H1 (cell line): ENCODE results near the gene MAN2C1. TPM values are rescaled to one million over a fixed set of nuclear protein-coding genes. Genes with fewer than 3 reads are reported as not detected.
A peak's percentile ranks its signal among the peaks of the same experiment; 100 is the strongest.

Source experiments
- microRNA counts: library from miRNA; unstranded; fragments of <30 nt; microRNA quantifications from one replicate; lab custom pipeline; 2015
- microRNA-seq, 2 experiments: library from miRNA; unstranded; fragments of <30 nt; microRNA quantifications; one replicate each; pipeline versions ENCODE4 to v1.2.0, GENCODE V29; 2016 to 2020; ENCODE audit warnings: borderline microRNAs expressed in 2 of 2, borderline number of aligned reads in 2 of 2, borderline replicate concordance in 1 of 2
- polyA plus RNA-seq, 7 experiments: library from polyadenylated mRNA; depleted of rRNA in 3 of 7; stranded (reverse) in 5 of 7; unstranded in 2 of 7; fragments of >200 nt in 5 of 7; fragments of 200-250 nt in 2 of 7; gene quantifications; 1 replicate in 5 of 7; 2 replicates in 1 of 7; 4 replicates in 1 of 7; pipeline versions ENCODE4 v1.2.1 to v1.2.3, GENCODE V29; 2011 to 2013; ENCODE audit warnings: missing spikeins in 2 of 7, mixed read lengths in 2 of 7
- total RNA-seq: library from RNA; stranded (reverse); fragmentation: NEBNext Ultra II Directional; extraction: Animal tissue kit (Norgen Biotek cat#: 25700); gene quantifications from 2 replicates; pipeline ENCODE4 v1.2.1, GENCODE V29; 2021

MAN2C1 gene
- total and polyA plus RNA-seq, 2 of the 8 experiments (the other 6 are each of a cell fraction or from before 2014, with no cell fraction given), result 56.3 to 88.9 TPM

MicroRNA genes within 50 kb of the gene (microRNA counts, 767-probe panel; counts per million panel counts)
- 879 counts per million, percentile 95 among the panel's probes with 10 or more counts for microRNA hsa-miR-631 (lab: Ali Mortazavi, UCI)

Small RNA genes within 50 kb of the gene (microRNA-seq; reads per million reads assigned to microRNA genes)
- 0 reads per million in 2 experiments for gene MIR631

Other genes starting within 250 kb of the MAN2C1 start
- gene C15orf39, start 166.7 kb downstream of the MAN2C1 start, total RNA-seq, result 35.6 and 38.5 TPM in 2 replicates
- 13.8 and 18.9 TPM in 2 replicates for gene C15orf39, start 166.7 kb downstream of the MAN2C1 start, polyA plus RNA-seq (2011; rRNA removed)
- 0.35 TPM in 1 of 2 replicates, not detected in the other for gene GOLGA6C, start 110.3 kb downstream of the MAN2C1 start, total RNA-seq
- gene GOLGA6C, start 110.3 kb downstream of the MAN2C1 start, polyA plus RNA-seq (2011; rRNA removed), result 0.14 and 0.17 TPM in 2 replicates
- gene GOLGA6D, start 85.8 kb downstream of the MAN2C1 start, total RNA-seq, result 0.69 and 0.73 TPM in 2 replicates
- 0.20 and 0.27 TPM in 2 replicates for gene GOLGA6D, start 85.8 kb downstream of the MAN2C1 start, polyA plus RNA-seq (2011; rRNA removed)
- gene COMMD4, start 32.5 kb downstream of the MAN2C1 start, total RNA-seq, result 131 and 132 TPM in 2 replicates
- gene COMMD4, start 32.5 kb downstream of the MAN2C1 start, polyA plus RNA-seq (2011; rRNA removed), result 236 and 265 TPM in 2 replicates
- gene NEIL1, start 21.6 kb downstream of the MAN2C1 start, total RNA-seq, result 10.9 and 12.2 TPM in 2 replicates
- 10.4 and 19.5 TPM in 2 replicates for gene NEIL1, start 21.6 kb downstream of the MAN2C1 start, polyA plus RNA-seq (2011; rRNA removed)
- 103 and 109 TPM in 2 replicates for gene SIN3A, start 83.1 kb upstream of the MAN2C1 start, total RNA-seq
- gene SIN3A, start 83.1 kb upstream of the MAN2C1 start, polyA plus RNA-seq (2011; rRNA removed), result 69.5 and 86.6 TPM in 2 replicates
- 44.5 and 46.6 TPM in 2 replicates for gene PTPN9, start 210.7 kb upstream of the MAN2C1 start, total RNA-seq
- gene PTPN9, start 210.7 kb upstream of the MAN2C1 start, polyA plus RNA-seq (2011; rRNA removed), result 49.7 and 57.4 TPM in 2 replicates